KMS-11 (cell line): ENCODE results near the gene PNLIP.

ENCODE experiments used
- H2AFZ ChIP-seq: fragments of 200-600 bp; sonication (generic); 2 replicates; pipeline ENCODE4 v1.6.1; 2016; ENCODE audit warnings: antibody characterized with exemption, mixed run types, low read depth
- H3K27ac ChIP-seq: fragments of 200-600 bp; sonication (generic); 2 replicates; pipeline ENCODE4 v1.6.1; 2016; ENCODE audit warnings: mild to moderate bottlenecking, mixed run types
- H3K27me3 ChIP-seq: fragments of 200-600 bp; sonication (generic); 2 replicates; pipeline ENCODE4 v1.6.1; 2017; ENCODE audit warnings: mild to moderate bottlenecking, low read depth, mixed run types, moderate library complexity; ENCODE audit not compliant: insufficient read depth
- H3K36me3 ChIP-seq: fragments of 200-600 bp; sonication (generic); 2 replicates; pipeline ENCODE4 v1.6.1; 2017; ENCODE audit warnings: mild to moderate bottlenecking, mixed run types; ENCODE audit not compliant: insufficient read depth
- H3K4me1 ChIP-seq: fragments of 200-600 bp; sonication (generic); 2 replicates; pipeline ENCODE4 v1.6.1; 2016; ENCODE audit warnings: mild to moderate bottlenecking, low read depth, mixed run types; ENCODE audit not compliant: poor library complexity, severe bottlenecking
- H3K4me2 ChIP-seq: fragments of 200-600 bp; sonication (generic); 2 replicates; pipeline ENCODE4 v1.7.0; 2016; ENCODE audit warnings: mild to moderate bottlenecking, mixed run types
- H3K4me3 ChIP-seq: fragments of 200-600 bp; sonication (generic); IDR thresholded peaks from 2 replicates; pipeline ENCODE4 v1.6.1; 2017; ENCODE audit warnings: low read depth, low read length, mixed read lengths; ENCODE audit not compliant: insufficient read depth
- H3K79me2 ChIP-seq: fragments of 200-600 bp; sonication (generic); 2 replicates; pipeline ENCODE4 v1.6.1; 2016; ENCODE audit warnings: low read depth, mixed run types; ENCODE audit not compliant: insufficient read depth
- H3K9ac ChIP-seq: fragments of 200-600 bp; sonication (generic); 2 replicates; pipeline ENCODE4 v1.6.1; 2016; ENCODE audit warnings: mild to moderate bottlenecking, mixed run types
- H4K20me1 ChIP-seq: fragments of 200-600 bp; sonication (generic); 2 replicates; pipeline ENCODE4 v1.6.1; 2016; ENCODE audit warnings: mild to moderate bottlenecking, mixed run types; ENCODE audit not compliant: insufficient read depth
- TF ChIP-seq, protein P1 (sequence below): fragments of 200-600 bp; sonication (generic); conservative IDR thresholded peaks from 2 replicates; pipeline ENCODE4 v1.6.1; 2017; ENCODE audit warnings: low read depth, mild to moderate bottlenecking, antibody characterized with exemption, low read length, moderate library complexity, mixed read lengths

PNLIP gene

DNA sequence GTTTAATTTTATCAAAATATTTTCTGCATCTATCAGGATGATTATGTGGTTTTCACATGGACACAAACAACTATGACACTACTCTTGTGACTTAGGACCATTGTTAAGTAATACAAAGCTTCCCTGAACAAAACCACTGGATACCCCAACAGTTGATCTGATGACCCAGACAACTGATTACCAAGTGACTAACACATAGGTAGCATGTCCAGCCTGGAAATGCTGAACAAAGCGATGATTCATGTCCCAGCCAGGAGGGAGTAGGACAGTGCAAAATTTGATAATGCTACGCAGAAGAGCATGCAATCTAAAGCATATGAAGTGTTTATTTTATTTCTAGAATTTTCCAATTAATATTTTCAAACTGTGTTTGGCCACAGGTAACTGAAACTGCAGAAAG lies 8.9 kb upstream of the PNLIP start:
- Histone ChIP-seq H2AFZ (no peak overlapping the region), H3K4me3 (no peak overlapping the region), H3K4me2 (no peak overlapping the region), H3K9ac (no peak overlapping the region), H3K4me1 (no peaks in the 10 kb centered on the region), H3K79me2 (no peaks in the 10 kb centered on the region), H3K36me3 (no peaks in the 10 kb centered on the region), H3K27me3 (no peaks in the 10 kb centered on the region), H4K20me1 (no peaks in the 10 kb centered on the region), H3K27ac (no peak overlapping the region)
- TF ChIP-seq, protein P1, sequence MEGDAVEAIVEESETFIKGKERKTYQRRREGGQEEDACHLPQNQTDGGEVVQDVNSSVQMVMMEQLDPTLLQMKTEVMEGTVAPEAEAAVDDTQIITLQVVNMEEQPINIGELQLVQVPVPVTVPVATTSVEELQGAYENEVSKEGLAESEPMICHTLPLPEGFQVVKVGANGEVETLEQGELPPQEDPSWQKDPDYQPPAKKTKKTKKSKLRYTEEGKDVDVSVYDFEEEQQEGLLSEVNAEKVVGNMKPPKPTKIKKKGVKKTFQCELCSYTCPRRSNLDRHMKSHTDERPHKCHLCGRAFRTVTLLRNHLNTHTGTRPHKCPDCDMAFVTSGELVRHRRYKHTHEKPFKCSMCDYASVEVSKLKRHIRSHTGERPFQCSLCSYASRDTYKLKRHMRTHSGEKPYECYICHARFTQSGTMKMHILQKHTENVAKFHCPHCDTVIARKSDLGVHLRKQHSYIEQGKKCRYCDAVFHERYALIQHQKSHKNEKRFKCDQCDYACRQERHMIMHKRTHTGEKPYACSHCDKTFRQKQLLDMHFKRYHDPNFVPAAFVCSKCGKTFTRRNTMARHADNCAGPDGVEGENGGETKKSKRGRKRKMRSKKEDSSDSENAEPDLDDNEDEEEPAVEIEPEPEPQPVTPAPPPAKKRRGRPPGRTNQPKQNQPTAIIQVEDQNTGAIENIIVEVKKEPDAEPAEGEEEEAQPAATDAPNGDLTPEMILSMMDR, result no peak

DNA sequence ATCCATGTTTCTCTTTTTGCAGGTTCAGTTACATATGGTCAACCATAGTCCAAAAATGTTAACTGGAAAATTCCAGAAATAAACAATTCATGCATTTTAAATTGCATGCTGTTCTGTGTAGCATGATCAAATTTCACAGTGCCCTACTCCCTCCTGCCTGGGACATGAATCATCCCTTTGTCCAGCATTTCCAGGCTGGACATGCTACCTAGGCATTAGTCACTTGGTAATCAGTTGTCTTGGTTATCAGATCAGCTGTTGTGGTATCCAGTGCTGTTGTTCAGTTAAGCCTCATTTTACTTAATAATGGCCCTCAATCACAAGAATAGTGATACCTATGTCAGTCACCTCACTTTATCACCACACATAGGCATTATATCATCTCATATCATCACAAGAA lies 7.3 kb upstream of the PNLIP start:
- TF ChIP-seq, protein P1, result no peak
- H3K27me3 ChIP-seq, result no peaks in the 10 kb centered on the region

DNA sequence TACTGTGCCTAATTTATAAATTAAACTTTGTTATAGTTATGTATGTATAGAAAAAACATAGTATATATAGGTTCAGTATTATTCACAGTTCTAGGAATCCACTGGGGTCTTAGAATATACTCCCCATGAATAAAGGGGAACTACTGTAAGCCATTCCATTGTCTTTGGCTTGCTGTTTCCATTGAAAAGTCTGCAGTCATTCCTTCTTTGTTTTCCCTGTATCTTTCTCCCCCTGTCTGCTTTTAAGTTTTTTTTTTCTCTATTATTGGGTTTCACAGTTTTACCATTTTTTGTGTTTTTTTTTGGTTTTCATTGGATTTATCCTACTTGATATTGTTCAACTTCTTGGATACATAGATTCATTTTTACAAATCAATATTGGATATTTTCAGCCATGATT lies 6.7 kb upstream of the PNLIP start:
- Histone ChIP-seq H3K4me3 (no peak overlapping the region), H3K27ac (no peak overlapping the region), H3K36me3 (no peaks in the 10 kb centered on the region), H3K4me2 (no peak overlapping the region), H3K27me3 (no peaks in the 10 kb centered on the region), H4K20me1 (no peaks in the 10 kb centered on the region), H2AFZ (no peak overlapping the region), H3K4me1 (no peaks in the 10 kb centered on the region), H3K79me2 (no peaks in the 10 kb centered on the region), H3K9ac (no peak overlapping the region)
- TF ChIP-seq, protein P1, result no peak

More for the DNA sequence above, 7.3 kb upstream of the PNLIP start:
- no peak overlapping the region for H3K4me2 ChIP-seq
- no peak overlapping the region for H3K4me3 ChIP-seq
- H3K79me2 ChIP-seq, result no peaks in the 10 kb centered on the region
- H2AFZ ChIP-seq, result no peak overlapping the region
- no peaks in the 10 kb centered on the region for H3K4me1 ChIP-seq
- H3K36me3 ChIP-seq, result no peaks in the 10 kb centered on the region
- no peaks in the 10 kb centered on the region for H4K20me1 ChIP-seq
- H3K27ac ChIP-seq, result no peak overlapping the region
- no peak overlapping the region for H3K9ac ChIP-seq

DNA sequence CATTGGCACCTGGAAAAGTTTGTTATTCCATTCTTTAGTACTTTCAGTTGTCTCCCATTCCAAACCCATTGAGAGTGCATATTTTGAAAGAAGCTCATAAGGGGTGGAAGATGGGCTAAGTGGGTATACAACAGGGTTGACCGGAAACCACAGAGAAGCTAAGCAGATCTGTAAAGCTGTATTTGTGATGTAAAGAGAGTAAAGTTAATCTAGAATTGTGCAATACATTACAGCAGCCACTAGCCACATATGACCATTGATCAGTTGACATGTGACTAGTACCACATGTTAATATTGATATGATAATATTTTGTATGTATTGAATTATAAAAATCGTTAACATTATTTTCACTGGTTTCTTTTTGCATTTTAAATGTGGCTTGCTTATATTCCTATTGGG lies 4.9 kb upstream of the PNLIP start:
- Histone ChIP-seq H4K20me1 (no peaks in the 10 kb centered on the region), H3K79me2 (no peaks in the 10 kb centered on the region), H3K9ac (no peak overlapping the region), H3K27ac (no peak overlapping the region), H3K4me3 (no peak overlapping the region), H3K36me3 (no peaks in the 10 kb centered on the region), H2AFZ (no peak overlapping the region), H3K4me1 (no peaks in the 10 kb centered on the region), H3K4me2 (no peak overlapping the region), H3K27me3 (no peaks in the 10 kb centered on the region)
- TF ChIP-seq, protein P1, result no peak
